ENCODE data around the gene COL6A2.
A peak's percentile ranks its signal among the peaks of the same experiment; 100 is the strongest.

The COL6A2 gene

GRCh38 chr21:46091118-46091517, 6.8 kb upstream of the COL6A2 start:
- Mint-ChIP-seq H3K4me1 (peaks cover 6% of the 10 kb centered on the region), H3K4me3 (no peak overlapping the region), H3K27me3 (peaks cover 5% of the 10 kb centered on the region), H3K36me3 (peaks cover 5% of the 10 kb centered on the region), H3K9me3 (peaks cover 23% of the 10 kb centered on the region), H3K27ac (no peak overlapping the region)
- DNase-seq (ENCODE audit: low spot score in 2 of 2), result no peak
- ATAC-seq (ENCODE audit: low read depth), result no peak

- H3K4me3 Mint-ChIP-seq, result no peak overlapping the region
- H3K36me3 Mint-ChIP-seq, result peaks cover 5% of the 10 kb centered on the region
- peaks cover 23% of the 10 kb centered on the region for H3K9me3 Mint-ChIP-seq
- ATAC-seq (ENCODE audit: low read depth) (no peak), DNase-seq (ENCODE audit: low spot score in 2 of 2) (no peak)
- H3K27ac Mint-ChIP-seq, result no peak overlapping the region
- H3K27me3 Mint-ChIP-seq, result peaks cover 8% of the 10 kb centered on the region
- H3K4me1 Mint-ChIP-seq, result peaks cover 6% of the 10 kb centered on the region
Measured at GRCh38 chr21:46091631-46092025, 6.3 kb upstream of the COL6A2 start.

DNA sequence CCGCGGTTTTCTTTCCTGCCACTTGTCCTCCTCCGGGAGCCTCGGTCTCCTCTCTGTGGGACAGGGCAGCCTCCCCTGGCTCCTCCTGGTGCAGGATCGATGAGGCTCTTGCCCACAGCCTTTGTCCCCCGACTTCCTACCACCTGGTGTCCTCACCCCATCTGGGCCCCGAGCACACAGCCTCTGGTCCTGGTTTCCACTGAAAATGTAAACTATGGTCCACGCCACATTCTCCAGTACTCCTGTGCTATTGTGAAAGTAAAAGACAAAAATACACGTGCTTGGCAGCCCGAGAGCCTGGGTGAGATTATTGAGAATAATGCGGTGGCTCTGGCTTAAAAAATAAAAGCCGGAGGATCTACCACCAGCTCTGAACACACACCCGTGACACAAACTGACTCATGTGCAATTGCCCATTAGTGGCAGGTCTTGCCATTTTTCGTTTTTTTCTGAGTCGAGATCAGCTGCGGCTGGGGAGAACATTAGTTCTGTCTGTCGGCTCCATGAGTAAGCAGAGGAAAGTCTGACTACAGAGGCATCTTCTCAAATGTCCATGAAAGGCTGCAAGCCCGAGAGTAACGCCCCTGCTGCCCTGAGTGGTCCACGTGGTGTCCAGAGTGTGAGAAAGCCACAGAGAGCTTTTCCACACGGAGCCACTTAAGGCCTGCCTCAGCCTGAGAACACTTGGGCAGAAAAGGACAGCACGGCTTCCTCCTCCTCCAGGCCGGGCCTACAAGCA, 5.7 kb upstream of the COL6A2 start:
- Mint-ChIP-seq H3K36me3 (peaks cover 2% of the 10 kb centered on the region), H3K9me3 (peaks cover 20% of the 10 kb centered on the region), H3K27me3 (peaks cover 11% of the 10 kb centered on the region), H3K4me3 (no peak overlapping the region), H3K4me1 (peaks cover 6% of the 10 kb centered on the region), H3K27ac (no peak overlapping the region)
- ATAC-seq (ENCODE audit: low read depth), result no peak
- DNase-seq (ENCODE audit: low spot score in 2 of 2), result no peak

GRCh38 chr21:46092811-46093667, 4.9 kb upstream of the COL6A2 start:
- H3K4me3 Mint-ChIP-seq, result no peak overlapping the region
- peaks cover 2% of the 10 kb centered on the region for H3K36me3 Mint-ChIP-seq
- DNase-seq (ENCODE audit: low spot score in 2 of 2) (no peak), ATAC-seq (ENCODE audit: low read depth) (no peak)
- H3K27ac Mint-ChIP-seq, result no peak overlapping the region
- peaks cover 17% of the 10 kb centered on the region for H3K9me3 Mint-ChIP-seq
- peaks cover 11% of the 10 kb centered on the region for H3K27me3 Mint-ChIP-seq
- H3K4me1 Mint-ChIP-seq, result peaks cover 6% of the 10 kb centered on the region

DNA sequence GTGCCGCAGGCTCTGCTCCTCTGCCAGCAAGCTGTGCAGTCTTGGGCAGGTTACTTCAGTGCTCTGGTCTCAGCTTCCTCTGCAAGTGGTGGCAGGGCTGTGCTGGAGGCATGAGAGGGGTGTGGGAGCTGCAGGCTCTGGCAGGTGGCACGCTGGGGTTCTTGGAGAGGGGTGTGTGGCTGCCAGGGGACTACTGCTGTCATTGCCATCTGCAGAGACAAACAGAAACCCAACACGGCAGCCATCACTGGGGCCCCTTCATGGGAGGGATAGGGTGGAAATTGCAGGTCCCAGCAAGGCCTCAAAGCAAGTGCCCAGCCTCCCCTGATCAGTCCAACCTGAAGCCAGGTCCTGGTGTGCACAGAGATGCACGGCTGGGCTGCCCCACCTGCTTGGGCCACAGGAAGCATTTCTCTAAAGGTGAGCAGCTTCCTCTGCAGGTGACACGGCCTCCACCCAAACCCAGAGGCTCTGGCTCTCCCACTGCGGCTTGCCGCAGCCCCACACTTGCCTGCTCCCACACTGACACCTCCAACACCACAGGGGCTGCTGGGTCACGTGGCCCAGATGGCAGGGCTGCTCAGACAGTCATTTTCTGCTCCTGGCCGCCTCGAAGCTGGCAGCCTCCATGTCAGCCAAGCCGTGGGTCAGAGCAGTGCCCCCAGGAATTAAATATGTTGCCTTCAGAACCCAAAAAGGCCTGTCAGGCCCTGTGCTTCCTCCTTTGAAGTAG, 4.1 kb upstream of the COL6A2 start:
- Mint-ChIP-seq H3K36me3 (peaks cover 2% of the 10 kb centered on the region), H3K27ac (no peak overlapping the region), H3K9me3 (peaks cover 11% of the 10 kb centered on the region), H3K27me3 (peaks cover 11% of the 10 kb centered on the region), H3K4me3 (no peak overlapping the region), H3K4me1 (peaks cover 6% of the 10 kb centered on the region)
- no peak for DNase-seq (ENCODE audit: low spot score in 2 of 2)
- ATAC-seq (ENCODE audit: low read depth), result no peak

DNA sequence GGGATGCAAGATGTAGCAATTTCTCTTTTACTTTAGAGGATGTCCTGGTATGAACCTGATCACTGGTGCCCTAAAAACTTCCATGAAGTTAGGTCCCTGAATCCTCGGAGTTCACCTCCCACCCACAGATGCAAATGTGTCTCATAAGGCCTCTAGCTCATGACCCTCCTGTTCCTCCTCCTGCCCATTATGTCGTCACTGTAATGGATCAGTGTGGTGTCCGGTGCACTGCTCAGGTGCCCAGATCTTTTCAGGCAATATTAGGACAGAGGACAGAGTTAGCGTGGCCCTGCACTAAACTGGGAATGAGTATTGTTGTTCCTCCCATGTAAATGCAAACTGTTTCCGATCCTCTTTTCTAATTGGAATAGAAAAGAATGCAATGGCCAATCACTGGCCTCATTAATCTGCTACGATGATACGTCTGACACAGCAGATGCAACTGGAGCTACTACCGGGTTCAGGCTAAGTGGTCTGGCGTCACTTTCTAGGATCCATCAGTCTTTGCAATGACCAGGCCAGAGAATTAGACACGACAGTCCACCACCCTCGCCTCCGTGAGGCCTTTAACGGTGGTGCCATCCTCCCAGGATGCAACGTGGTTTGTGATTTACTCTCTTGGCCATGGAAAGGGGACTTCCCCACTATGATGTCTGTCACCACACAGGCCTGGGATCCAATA, 3.4 kb upstream of the COL6A2 start:
- Mint-ChIP-seq H3K9me3 (peaks cover 11% of the 10 kb centered on the region), H3K4me1 (peaks cover 6% of the 10 kb centered on the region), H3K4me3 (no peak overlapping the region), H3K36me3 (peaks cover 2% of the 10 kb centered on the region), H3K27me3 (peaks cover 11% of the 10 kb centered on the region), H3K27ac (no peak overlapping the region)
- DNase-seq (ENCODE audit: low spot score in 2 of 2) (no peak), ATAC-seq (ENCODE audit: low read depth) (no peak)

DNA sequence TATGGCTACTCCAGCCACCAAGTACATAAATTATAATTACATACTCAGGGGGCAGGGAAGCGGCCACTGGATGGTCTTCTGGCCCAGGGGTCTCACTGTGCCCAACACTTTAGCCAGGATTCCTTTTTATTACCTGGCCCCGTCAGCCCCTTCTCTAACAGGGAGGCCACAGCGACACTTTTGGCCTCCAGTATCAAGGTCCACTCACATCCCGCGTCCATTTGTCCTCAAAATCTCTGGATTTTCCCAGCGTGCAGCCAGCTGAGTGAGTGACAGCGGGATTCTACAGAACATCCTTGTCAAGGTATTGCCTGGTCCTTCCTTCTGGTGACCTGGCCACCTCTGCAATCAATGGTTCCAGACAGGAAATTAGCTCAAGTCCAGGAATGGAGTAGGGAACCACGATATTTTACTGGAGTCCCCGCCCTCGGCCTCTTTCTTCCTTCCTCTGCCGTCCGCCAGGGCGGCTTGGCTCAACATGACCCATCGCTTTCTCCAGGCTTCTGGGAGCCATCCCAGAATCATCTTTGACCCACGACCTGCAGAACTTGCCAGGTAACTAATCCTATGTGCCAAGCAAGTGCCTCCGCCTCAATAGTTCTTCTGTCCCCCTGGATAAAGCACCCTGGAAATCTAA, 2.7 kb upstream of the COL6A2 start:
- DNase-seq (ENCODE audit: low spot score in 2 of 2) (no peak), ATAC-seq (ENCODE audit: low read depth) (no peak)
- Mint-ChIP-seq H3K27ac (no peak overlapping the region), H3K36me3 (peaks cover 2% of the 10 kb centered on the region), H3K4me1 (peaks cover 6% of the 10 kb centered on the region), H3K9me3 (peaks cover 9% of the 10 kb centered on the region), H3K27me3 (peaks cover 14% of the 10 kb centered on the region), H3K4me3 (no peak overlapping the region)

DNA sequence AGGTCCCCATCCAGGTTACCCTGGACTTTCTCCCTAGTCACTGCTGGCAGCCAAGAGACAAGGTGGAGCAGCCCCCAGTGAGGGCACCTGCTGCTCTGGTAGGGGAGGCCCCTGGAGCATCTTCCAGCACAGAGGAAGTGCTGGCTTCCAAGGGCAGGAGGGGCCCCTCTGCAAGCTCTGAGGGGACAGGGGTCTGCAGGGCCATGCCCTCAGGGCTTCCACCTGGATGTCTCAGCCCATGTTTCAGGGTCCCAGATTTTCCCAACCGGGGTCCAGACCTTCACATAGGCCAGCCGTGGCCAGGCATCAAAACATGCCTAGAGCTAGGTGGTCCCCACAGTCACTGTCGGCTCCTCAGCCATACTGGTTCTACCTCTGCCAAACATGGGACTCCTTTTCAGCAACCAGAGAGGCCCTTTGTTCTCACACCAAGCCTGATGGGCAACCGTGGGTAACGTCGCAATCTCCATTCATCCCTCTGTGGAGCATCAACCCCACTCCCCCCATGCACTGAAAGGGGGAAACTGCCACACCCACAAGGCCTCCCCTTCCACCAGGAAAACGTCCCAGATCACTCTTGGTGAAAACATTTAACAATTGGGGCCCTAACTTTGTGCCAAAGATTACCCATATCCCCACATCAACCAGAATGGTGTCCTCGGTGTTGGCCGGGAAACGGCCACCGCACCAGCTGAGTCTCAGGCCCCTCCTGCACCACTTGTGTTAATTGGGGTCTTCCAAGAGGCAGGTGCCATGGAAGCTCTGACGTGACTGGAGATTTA, 1.9 kb upstream of the COL6A2 start:
- Mint-ChIP-seq H3K9me3 (peaks cover 6% of the 10 kb centered on the region), H3K27me3 (peaks cover 19% of the 10 kb centered on the region), H3K4me1 (peaks cover 3% of the 10 kb centered on the region), H3K36me3 (no peaks in the 10 kb centered on the region), H3K4me3 (no peak overlapping the region), H3K27ac (no peak overlapping the region)
- DNase-seq (ENCODE audit: low spot score in 2 of 2) (no peak), ATAC-seq (ENCODE audit: low read depth) (no peak)

DNA sequence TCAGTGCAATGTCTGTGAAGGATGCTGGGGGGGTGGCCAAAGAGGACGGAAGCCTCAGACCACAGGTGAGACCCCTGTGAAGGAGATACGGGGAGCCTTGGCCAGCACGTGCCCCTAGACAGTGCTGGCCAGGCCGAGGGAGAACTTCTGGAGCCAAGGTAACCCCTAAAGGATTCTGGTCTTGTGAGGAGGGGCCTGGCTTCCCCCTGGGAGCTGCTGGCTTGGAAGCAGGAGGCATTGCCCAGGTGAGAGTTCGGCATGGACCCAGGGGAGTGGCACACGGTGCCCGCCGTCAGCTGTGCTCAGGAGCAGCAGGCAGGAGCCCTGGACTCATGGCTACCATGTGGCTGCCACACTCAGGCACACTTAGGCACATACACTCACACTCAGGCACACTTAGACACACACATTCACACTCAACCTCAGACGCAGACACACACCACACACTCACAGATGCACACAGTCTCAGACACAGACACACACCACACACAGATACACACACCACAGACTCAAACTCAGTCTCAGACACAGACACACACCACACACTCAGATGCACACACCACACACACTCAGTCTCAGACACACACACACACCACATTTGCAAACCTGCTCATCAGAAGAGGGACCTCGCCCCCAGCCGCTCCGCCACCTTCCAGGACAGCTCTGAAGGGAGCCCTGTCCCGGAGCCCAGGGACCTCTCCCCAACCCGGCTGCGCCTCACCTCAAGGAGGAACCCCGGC, 1.1 kb upstream of the COL6A2 start:
- peak overlapping the region; percentile 16 for H3K4me3 Mint-ChIP-seq
- H3K27ac Mint-ChIP-seq, result no peak overlapping the region

DNA sequence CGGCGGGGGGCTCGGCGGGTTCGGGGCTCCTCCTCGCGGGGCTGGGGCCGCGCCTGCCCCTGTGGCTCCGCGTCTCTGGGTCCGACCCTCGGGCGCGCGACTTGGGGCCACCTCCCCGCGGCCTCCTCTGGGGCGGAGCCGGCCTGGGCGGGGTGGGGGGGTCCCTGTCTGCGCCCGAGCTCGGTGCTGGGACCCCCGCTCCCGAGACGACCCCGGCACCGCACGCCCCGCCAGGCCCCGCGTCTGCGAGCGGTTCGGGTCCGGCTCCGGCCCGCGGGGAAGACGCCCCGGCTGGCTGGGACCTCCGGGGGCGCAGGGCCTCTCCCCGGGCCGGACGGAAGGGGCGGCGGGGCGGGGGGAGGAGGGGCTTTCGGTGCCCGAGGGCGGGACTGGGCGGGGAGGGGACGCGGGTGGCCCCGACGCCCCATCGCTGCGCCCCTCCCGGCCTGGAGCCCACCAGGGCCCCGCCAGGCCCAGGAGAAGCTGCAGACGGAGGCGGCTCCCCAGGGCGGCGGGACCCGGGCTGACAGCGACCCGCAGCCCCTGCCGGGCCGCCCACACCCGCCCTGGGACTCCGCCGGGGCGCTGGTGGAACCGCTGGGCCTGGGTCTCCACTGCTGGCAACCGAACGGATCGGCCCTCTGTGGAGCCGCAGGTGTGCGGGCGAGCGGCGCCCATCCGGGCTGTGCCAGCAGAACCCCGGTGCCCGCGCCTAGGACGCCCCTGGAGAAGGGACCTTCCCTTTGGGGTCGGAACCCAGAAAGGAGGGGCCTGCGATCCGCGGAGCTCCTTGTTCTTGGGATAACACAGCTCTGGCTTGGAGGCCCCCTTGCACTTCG, 610 bp downstream of the COL6A2 start:
- no peak for ATAC-seq (ENCODE audit: low read depth)
- Mint-ChIP-seq H3K36me3 (peaks cover 3% of the 10 kb centered on the region), H3K4me1 (no peaks in the 10 kb centered on the region), H3K27ac (no peak overlapping the region), H3K27me3 (peaks cover 29% of the 10 kb centered on the region), H3K9me3 (peaks cover 13% of the 10 kb centered on the region), H3K4me3 (peak overlapping the region; percentile 25)
- no peak for DNase-seq (ENCODE audit: low spot score in 2 of 2)

More for the DNA sequence above, 1.1 kb upstream of the COL6A2 start:
- H3K27me3 Mint-ChIP-seq, result peaks cover 20% of the 10 kb centered on the region
- no peak for DNase-seq (ENCODE audit: low spot score in 2 of 2)
- no peaks in the 10 kb centered on the region for H3K4me1 Mint-ChIP-seq
- H3K36me3 Mint-ChIP-seq, result no peaks in the 10 kb centered on the region
- peaks cover 3% of the 10 kb centered on the region for H3K9me3 Mint-ChIP-seq
- ATAC-seq (ENCODE audit: low read depth), result no peak

GRCh38 chr21:46099476-46099875, 1.6 kb downstream of the COL6A2 start:
- peaks cover 32% of the 10 kb centered on the region for H3K27me3 Mint-ChIP-seq
- H3K9me3 Mint-ChIP-seq, result peaks cover 18% of the 10 kb centered on the region
- no peak for ATAC-seq (ENCODE audit: low read depth)
- no peaks in the 10 kb centered on the region for H3K4me1 Mint-ChIP-seq
- no peak overlapping the region for H3K4me3 Mint-ChIP-seq
- H3K27ac Mint-ChIP-seq, result no peak overlapping the region
- H3K36me3 Mint-ChIP-seq, result peaks cover 3% of the 10 kb centered on the region
- no peak for DNase-seq (ENCODE audit: low spot score in 2 of 2)

DNA sequence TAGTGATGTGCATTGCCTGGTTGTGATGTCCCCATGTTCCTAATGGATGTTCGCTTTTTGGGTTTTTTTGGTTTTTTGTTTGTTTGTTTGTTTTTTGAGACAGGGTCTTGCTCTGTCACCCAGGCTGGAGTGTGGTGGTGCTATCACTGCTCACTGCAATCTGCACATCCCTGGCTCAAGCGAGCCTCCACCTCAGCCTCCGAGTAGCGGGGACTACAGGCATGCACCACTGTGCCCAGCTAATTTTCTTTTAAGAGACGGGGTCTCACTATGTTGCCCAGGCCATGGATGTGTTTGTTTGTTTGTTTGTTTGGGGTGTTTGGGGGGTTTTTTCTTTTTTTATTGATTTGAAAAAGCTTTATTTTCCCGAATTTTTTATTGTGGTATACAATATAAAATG, 2.1 kb downstream of the COL6A2 start:
- peaks cover 32% of the 10 kb centered on the region for H3K27me3 Mint-ChIP-seq
- DNase-seq (ENCODE audit: low spot score in 2 of 2) (no peak), ATAC-seq (ENCODE audit: low read depth) (no peak)
- H3K9me3 Mint-ChIP-seq, result peaks cover 18% of the 10 kb centered on the region
- H3K27ac Mint-ChIP-seq, result no peak overlapping the region
- H3K4me1 Mint-ChIP-seq, result no peaks in the 10 kb centered on the region
- H3K4me3 Mint-ChIP-seq, result no peak overlapping the region
- H3K36me3 Mint-ChIP-seq, result peaks cover 3% of the 10 kb centered on the region
